ENCODE measurements around the gene ITSN1.
"Not testable (repeated sequence)": the region's sequence is repeated elsewhere in the genome, so short reads cannot be mapped to it uniquely, and the experiment has no call there.

ITSN1 gene

DNA sequence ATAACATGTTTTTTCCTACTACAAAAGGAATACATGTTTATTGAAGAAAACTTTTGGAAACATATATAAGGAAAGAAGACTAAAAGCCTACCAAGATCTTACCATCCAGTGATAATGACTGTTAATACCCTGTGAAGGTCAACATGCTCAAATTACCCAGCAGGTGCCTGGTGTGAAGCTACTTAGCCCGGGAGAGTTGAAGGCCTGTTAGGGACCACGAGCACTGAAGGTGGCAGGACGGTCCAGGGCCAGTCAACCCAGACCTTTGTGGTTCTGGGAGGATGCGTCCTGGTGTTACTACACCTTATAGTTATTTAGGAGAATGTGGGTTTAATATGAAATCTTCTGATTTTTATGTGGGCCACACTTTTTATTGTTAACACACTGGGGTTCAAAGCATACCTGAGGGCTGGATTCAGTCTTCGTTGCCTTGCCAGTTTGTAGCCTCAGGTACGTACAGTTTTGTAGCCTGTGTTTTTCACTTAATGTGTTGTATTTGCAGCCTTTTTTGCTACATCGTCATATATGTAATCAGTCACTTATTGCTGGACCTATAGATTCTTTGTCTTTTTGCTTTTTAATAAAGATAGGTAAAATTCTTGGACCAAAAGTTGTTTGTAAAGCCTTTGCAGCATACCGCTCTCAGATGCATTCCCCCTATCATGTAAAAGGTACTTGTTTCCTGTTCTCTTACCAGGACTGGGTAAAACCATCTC lies 9.8 kb downstream of the ITSN1 start:
- no peak for DNase-seq

DNA sequence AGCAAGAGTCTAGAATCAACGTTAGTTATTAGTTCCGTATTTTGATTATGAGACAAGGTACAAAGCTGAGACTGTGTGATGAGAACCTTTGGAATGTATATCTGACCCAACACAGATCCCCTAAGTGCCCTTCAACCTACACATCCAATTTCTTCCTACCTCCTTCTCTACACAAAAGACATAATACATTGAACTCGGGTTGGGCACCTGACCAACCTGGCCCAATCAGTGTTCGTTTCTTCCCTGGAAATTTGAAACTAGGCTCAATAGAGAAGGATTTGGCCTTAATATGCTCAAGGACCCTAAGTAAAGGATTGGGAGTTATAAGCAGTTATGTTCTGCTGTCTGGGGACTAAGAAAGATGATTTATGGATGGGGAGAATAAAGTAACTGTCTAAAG lies 12.1 kb downstream of the ITSN1 start:
- no peak for DNase-seq

DNA sequence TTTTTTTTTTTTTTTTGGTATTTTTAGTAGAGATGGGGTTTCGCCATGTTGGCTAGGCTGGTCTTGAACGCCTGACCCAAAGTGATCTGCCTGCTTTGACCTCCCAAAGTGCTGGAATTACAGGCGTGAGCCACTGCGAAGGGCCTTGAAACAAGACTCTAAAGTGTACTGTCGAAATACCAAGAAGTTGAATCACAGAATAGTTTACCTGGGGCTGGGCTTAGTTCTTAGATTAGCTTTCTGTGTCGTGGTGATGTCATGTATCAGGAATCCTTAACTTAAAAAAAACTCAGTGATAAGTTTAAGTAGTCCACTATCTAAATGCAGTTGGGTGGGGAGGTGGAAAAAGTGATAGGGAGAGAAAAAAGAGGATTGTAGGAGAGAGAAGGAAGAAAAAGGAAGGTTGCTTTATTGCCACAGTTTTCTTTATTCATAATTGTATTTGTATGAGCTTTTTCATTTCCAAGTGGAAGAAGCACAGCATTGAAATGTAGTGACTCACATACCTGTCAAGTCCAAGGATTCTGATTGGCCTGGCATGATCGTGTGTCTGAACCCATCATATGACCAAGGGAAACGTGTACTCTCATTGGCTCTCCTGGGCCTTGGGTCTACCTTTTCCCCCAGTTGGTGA lies 13.4 kb downstream of the ITSN1 start:
- no peak for DNase-seq

DNA sequence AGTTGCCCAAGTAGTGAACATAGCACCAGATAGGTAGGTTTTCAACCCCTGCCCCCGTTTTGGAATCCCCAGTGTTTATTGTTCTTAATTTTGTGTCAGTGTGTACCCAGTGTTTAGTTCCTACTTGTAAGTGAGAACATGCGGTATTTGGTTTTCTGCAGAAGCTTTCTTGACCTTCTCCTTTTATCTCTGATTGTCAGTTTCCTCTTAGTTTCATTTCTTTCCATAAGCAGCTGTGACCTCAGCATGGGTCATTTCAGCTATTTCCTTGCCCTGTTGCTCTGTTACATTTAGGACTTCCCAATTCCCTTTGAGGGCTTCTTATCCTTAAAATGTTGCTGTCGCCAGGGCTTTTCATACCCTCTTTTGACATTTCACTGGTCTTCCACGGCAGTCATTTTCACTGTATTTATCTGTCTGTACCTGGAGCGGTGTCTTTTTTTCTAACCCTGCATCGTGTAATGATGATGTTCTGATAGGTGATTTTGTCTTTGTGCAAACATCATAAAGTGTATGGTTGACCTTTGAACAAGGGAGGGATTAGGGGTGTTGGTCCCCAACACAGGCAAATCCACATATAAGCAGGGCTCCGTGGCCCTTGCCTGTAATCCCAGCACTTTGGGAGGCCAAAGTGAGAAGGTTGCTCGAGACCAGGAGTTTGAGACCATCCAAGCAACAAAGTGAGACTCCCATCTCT lies 15.0 kb downstream of the ITSN1 start:
- no peak for DNase-seq

DNA sequence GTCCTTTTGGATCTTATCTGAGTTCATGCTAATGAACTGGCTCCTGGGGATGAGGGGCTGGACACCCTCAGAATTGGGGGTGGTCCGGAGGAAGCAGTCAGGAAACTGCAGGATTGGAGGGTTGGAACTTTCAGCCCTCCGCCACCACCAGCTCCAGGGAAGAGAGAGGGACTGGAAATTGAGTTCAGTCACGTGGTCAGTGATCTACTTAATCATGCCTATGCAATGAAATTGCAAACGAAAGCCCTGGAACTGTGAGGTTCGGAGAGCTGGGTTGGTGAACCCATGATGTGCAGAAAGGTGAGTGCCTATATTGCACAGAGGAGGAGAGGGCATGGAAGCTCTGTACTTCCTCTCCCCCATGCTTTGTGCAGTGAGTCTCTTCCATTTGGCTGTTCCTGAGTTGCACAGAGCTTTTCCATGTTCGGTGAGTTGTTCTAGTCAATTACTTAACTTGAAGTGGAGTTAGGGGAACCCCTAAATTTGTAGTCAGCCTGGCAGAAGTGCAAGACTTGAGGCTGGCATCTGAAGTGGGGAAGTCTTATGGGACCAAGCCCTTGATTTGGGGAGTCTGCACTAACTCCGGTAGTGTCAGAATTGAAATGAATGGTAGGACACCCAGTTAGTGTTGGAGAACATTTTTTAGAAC lies 16.7 kb downstream of the ITSN1 start:
- DNase-seq, result no peak

DNA sequence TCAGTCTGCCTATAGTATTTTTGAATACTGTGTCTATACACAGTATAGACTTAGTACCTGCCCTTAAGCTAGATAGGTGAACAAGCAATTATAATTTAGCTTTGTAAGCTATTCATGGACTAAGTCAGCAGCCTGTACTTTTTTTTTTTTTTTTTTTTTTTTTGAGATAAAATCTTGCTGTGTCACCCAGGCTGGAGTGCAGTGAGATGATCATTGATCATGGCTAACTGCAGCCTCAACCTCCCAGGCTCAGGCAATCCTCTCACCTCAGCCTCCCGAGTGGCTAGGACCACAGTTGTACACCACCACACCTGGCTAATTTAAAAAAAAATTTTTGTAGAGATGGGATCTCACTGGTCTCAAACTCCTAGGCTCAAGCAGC lies 17.3 kb downstream of the ITSN1 start:
- DNase-seq, result no peak

DNA sequence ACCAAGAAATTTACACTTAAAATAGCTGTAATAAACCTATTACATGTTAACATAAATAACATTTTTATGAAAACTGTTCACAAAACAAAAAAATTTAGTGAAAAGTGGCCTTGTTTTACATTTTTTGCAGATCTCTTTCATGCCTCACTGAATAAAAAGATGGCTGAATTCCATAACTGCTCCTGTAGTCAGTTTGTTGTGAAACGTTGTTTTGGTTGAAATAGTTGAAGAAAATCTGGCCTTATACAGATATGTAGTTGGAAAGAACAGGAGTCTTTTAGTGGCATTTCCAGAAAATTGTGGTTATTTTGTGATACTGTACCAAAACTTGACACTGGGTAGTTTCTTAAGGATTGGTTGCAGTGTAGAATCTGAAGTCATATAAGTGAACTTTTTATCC lies 18.1 kb downstream of the ITSN1 start:
- DNase-seq, result no peak

DNA sequence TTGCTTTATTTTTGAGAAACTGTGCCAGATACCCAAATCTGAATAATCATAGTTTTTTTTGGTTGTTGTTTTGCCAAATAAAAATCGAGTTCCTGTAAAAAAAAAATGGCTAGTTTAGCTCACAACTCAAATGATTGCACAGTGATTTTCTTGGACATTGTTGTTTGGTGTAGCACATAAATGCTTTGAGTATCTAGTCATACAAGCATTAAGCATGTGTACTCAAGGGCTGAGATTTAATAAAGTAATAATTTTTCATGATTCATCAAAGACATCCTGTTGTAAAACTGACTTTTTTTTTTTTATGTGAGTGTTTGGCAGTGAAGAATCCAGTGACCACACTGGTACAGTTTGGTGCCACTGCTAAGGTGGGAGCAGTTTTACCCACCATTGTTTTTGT lies 18.8 kb downstream of the ITSN1 start:
- no peak for DNase-seq

DNA sequence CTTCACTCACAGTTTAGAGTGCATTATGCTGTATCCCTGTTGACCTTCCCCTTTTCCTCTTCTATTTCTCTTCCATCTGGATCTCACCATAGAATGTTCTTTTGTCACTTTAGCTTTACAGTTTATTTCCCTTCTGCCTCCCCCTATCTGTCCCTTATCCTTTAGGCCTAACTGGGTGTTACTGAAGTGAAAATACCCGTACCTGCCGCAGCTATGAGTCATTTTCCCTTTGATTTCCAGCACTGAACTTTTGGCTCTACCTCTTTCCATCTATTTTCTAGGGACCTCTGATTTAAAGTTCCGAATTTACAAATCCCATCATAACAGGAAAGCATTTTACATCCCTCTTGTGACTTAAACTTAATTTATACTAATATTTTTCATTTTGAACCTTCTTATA lies 19.7 kb downstream of the ITSN1 start:
- no peak for DNase-seq

DNA sequence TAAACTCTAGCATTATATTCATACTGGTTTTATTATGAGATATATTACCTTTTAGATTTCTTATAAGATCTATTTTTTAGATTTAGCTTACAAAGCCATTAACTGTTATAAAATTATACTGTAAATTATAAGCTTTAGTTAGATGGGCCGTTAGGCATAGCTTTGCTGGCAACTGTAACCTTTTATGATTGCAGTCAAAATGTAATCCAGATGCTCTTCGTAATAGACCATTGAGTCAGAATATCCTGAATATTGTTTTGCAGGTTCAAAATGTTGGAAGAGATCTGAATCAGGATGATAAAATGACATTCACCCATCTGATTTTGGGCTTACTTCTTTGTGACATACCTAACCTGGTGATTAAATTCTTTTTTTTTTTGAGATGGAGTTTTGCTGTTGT lies 20.9 kb downstream of the ITSN1 start:
- DNase-seq, result no peak

DNA sequence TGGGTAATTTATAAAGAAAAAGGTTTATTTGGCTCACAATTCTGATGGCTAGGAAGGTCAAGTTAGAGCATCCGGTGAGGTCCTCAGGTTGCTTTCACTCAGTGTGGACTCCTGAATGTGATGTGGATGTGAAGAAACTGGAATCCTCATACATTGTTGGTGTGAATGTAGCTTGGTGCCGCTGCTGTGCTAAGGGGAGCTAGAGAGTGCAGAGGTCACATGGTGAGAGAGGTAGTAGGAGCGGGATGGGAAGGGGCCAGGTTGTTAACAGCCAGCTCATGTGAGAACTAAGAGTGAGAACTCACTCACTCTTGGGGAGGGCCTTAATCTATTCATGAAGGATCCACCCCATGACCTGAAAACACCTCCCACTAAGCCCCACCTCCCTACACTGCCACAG lies 21.8 kb downstream of the ITSN1 start:
- no peak for DNase-seq

DNA sequence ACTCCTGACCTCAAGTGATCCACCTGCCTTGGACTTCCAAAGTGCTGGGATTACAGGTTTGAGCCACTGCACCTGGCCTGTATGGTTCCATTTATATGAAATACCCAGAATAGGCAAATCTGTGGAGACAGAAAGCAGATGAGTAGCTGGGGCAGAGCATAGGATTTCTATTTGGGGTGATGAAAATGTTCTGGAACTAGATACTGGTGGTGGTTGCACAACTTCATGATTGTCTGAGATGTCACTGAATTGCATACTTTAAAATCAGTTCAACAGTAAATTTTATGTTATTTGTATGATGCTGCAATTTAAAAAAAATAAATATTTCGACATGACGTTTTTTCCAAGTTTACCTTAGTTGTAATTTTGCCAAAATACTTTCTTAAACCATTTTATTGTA lies 23.9 kb downstream of the ITSN1 start:
- DNase-seq, result no peak

DNA sequence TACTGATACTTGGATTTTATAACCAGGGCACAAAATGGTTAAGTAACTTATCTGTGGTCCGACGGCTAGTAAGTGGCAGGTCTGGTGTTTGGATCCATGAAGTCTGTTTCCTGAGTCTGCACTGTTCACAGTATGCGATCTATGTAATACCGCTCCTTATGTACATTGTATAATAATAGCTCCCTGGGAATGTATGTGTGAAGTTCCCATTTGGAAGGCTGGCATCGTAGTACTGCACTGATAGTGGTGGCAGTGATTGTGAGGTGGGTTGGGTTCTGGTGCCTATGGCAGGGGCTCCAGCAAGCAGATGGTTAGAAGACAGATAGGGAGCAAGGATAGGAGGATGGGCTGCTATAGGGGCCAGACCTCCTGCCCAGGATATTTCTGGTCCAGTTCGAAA lies 25.3 kb downstream of the ITSN1 start:
- DNase-seq, result no peak

DNA sequence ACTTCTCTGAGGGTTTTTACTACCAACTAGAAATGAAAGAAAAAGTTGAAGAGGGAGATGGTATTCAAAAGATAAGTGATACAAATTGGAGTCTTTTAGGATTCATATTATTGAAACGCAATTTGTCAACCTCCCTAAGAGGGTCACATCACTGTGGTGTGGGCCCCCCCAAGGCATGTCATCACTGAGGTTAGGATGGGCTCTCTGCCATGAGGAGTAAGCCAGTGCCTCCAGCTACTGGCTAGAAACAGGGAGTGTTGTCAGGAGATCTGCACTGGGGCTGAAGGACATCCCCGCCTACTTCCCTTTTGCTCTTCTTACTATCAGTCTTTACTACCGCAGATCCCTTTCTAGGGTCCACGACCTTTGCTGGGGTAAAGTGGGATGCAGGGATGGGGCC lies 25.9 kb downstream of the ITSN1 start:
- no peak for DNase-seq

DNA sequence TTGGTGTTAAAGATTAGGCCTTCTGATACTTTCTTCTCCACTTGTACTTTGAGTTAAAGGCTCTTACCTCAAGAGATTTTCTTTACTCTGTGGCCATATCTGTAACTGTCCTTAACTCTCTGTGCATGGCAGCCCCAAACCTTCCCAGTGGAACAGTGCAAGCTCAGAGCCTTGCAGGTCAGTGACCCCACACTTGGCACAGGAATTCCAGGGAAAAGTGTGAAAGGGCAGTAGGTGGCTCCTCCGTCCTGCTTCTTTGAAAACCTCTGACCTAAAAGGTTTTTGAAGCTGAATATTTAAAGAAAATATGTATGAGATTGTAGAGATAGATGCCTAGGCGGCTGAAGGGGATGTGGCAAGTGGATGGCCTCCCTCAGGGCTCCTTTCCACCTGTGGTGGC lies 26.3 kb downstream of the ITSN1 start:
- no peak for DNase-seq

DNA sequence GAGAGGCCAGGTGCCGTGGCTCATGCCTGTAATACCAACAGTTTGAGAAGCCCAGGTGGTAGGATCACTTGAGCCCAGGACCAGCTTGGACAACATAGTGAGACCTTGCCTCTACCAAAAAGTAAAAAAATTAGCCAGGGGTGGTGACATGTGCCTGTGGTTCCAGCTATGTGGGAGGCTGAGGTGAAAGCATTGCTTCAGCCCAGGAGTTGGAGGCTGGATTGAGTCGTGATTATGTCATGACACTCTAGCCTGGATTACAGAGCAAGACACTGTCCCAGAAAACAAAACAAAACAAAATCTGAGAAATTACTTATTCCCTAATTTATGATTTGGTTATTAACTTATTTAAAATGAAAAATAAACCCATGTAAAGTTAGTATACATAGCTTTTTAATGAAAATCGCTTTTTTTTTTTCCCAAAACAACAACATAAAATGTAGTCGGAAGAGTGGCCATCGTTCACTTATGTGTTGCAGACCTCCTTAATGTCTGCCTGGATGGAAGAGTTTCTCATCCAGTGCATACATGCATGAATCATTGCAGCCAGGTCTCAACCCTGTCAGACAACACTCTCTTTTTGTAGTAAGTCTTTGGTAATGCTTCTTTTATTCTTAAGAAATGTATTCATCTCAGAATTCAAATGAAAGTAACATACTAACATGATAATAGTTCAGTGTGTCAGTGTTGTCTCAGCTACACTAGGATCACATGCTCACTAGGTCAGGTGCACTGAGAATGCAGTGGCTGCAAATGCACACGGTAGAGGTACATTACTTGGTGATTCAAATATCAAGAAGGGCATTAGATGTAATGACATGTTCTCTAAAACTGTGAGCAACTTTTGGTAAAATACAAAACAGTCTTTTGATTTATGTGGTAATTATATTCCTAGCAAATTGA lies 28.0 kb downstream of the ITSN1 start:
- DNase-seq, result no peak

DNA sequence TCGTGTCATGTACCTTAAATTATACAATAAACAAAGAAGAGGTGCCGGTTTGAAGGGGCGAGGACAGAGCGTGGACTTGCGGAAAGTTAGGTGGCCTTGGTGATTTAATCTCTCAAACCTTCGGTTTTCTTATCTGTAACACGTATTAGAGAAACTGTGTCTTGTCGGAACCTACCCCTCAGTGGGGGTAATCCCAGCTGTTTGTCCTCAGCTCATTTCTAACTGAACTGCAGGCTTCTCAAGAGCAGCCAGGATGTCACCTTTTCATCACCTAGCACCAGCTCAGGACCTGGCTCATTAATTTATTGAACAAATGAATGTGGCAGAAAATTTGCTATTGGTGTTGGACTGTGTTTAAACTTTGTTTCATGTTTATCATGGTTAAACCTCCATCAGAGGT lies 31.2 kb downstream of the ITSN1 start:
- no peak for DNase-seq

DNA sequence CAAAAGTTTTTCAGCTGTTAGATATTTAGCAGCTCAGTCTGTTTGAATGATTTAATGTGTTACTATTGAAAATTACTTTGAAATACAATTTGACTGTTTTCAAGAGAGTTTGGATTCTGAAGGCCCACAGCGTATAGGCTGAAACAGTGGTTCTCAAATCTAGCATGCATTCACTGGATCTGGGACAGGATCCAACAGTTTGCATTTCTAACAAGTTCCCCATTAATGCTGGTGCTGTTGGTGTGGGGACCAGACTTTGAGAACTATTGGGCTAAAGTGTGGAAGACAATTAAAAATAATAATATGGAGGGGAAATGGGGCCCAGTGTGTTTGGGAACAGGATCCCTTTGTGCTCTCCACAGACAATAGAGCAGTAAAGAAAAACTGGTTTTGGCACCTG lies 31.9 kb downstream of the ITSN1 start:
- no peak for DNase-seq

DNA sequence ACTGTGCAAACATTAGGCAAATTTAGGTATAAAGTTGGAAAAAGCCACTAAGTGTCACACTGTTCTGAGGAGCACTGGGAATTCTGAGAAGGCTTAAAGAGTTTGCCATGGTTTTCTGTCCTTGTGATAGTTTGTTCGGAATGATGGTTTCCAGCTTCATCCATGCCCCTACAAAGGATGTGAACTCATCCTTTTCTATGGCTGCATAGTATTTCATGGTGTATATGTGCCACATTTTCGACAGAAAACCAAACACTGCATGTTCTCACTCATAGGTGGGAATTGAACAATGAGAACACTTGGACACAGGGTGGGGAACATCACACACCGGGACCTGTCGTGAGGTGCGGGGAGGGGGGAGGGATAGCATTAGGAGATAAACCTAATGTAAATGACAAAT lies 34.4 kb downstream of the ITSN1 start:
- DNase-seq, result not testable (repeated sequence)

DNA sequence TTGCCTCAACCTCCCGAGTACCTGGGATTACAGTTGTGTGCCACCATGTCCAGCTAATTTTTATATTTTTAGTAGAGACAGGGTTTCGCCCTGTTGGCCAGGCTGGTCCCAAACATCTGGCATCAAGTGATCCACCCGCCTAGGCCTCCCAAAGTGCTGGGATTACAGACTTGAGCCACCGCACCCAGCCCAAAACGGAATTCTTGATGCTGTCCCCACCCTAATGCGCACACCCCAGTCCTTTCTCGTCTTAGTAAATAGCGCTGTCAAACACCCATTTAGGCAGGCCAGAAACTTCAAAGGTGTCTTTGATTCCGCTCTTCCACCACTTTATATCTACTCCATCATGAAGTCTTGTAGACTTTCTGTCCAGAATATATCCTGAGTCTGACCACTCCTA lies 35.1 kb downstream of the ITSN1 start:
- no peak for DNase-seq

DNA sequence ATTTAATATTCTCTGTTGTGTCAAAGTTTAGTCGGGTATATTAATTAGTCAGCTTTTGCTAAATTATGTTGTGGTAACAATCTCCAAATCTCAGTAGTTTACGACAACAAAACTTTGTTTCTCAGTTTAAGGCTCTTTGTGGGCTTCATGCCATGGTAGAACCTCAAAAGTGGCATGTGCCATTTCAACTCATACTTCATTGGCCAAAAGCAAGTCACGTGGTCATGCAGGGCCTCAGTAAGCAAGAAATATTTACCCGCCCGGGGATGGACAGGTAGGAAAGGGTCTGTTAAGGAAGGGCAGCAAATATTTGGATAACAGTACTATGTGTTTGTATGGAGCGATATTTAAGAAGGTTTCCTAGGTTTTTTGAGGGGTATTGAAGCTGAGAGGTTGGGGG lies 38.6 kb downstream of the ITSN1 start:
- DNase-seq, result no peak

DNA sequence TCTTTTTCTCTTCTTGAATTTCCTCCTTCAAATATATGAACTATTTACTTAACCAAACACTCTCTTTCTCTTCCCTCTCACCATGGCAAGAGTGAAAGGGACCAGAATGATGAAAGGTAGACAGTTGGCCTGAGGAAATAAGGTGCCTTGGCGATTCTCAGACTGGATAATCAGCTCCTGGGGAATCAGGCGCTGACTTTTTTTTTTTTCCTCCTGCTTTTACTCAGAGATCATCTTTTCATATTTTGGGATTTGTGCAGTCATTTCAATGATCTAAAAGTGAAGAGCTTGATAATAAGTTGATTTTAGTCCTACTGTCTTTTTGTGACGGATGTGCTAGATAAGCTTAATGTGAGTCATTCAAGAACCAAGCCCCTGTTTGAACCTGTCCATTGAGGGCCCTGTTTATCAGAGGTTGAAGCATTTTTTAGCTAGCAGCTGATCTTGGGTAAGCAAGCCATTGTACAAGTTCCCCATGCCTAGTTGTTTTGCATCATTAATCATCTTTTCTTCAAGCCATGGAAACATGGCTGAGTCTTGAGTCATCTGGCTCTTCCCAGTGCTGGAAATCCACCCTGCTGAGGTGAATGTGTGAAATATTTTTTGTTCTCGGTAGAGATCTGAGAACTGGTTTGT lies 40.8 kb downstream of the ITSN1 start:
- no peak for DNase-seq
